H9 (cell line): ENCODE data around the gene SPDYC. TPM values are rescaled to one million over a fixed set of nuclear protein-coding genes. Genes with fewer than 3 reads are reported as not detected.

Experiments used
- DNase-seq: peaks from one replicate; pipeline ENCODE4 v3.0.0-alpha.2; 2017
- H2AFZ ChIP-seq: one replicate; pipeline ENCODE4 v1.6.1; 2013; ENCODE audit warnings: mild to moderate bottlenecking, low read length, control low read depth, moderate library complexity
- H2AK5ac ChIP-seq: 2 replicates; pipeline ENCODE4 v1.6.1; 2013; ENCODE audit warnings: low read length, control low read depth, mixed read lengths; ENCODE audit not compliant: insufficient read length
- H2BK120ac ChIP-seq: one replicate; pipeline ENCODE4 v1.6.1; 2013; ENCODE audit warnings: low read depth, mild to moderate bottlenecking, low read length, control low read depth, inconsistent platforms; ENCODE audit not compliant: poor library complexity, severe bottlenecking
- H2BK12ac ChIP-seq: 2 replicates; pipeline ENCODE4 v1.6.1; 2013; ENCODE audit warnings: low read length, control low read depth, mixed read lengths, low read depth; ENCODE audit not compliant: insufficient read length
- H2BK15ac ChIP-seq: 2 replicates; pipeline ENCODE4 v1.6.1; 2013; ENCODE audit warnings: low read depth, low read length, control low read depth
- H2BK20ac ChIP-seq: one replicate; pipeline ENCODE4 v1.6.1; 2013; ENCODE audit warnings: low read depth, mild to moderate bottlenecking, low read length, control low read depth, inconsistent platforms; ENCODE audit not compliant: poor library complexity, severe bottlenecking
- H2BK5ac ChIP-seq: 2 replicates; pipeline ENCODE4 v1.6.1; 2013; ENCODE audit warnings: low read length, control low read depth, mixed read lengths; ENCODE audit not compliant: insufficient read length
- H3K14ac ChIP-seq: 2 replicates; pipeline ENCODE4 v1.6.1; 2013; ENCODE audit warnings: low read length, control low read depth; ENCODE audit not compliant: insufficient read depth
- H3K18ac ChIP-seq: 2 replicates; pipeline ENCODE4 v1.6.1; 2013; ENCODE audit warnings: low read depth, mild to moderate bottlenecking, mixed read lengths, low read length, control low read depth; ENCODE audit not compliant: insufficient read length
- H3K23ac ChIP-seq: 2 replicates; pipeline ENCODE4 v1.6.1; 2013; ENCODE audit warnings: low read length, control low read depth, mixed read lengths, low read depth; ENCODE audit not compliant: insufficient read length
- H3K23me2 ChIP-seq: 2 replicates; pipeline ENCODE4 v1.6.1; 2013; ENCODE audit warnings: low read depth, mild to moderate bottlenecking, mixed read lengths, low read length, control low read depth; ENCODE audit not compliant: insufficient read length, poor library complexity, severe bottlenecking
- H3K27ac ChIP-seq: 2 replicates; pipeline ENCODE4 v1.5.1; 2013; ENCODE audit warnings: low read length, control low read depth, mixed read lengths, low read depth; ENCODE audit not compliant: insufficient read length
- H3K27me3 ChIP-seq: 2 replicates; pipeline ENCODE4 v1.6.1; 2013; ENCODE audit warnings: low read length, control low read depth, inconsistent platforms; ENCODE audit not compliant: insufficient read depth
- H3K4ac ChIP-seq: 2 replicates; pipeline ENCODE4 v1.6.1; 2013; ENCODE audit warnings: low read depth, mild to moderate bottlenecking, control low read depth, inconsistent platforms, low read length, moderate library complexity
- H3K4me1 ChIP-seq: 2 replicates; pipeline ENCODE4 v1.6.1; 2013; ENCODE audit warnings: low read length, control low read depth, inconsistent platforms; ENCODE audit not compliant: insufficient read depth
- H3K4me2 ChIP-seq: 2 replicates; pipeline ENCODE4 v1.6.1; 2013; ENCODE audit warnings: low read length, control low read depth, mixed read lengths; ENCODE audit not compliant: insufficient read length, insufficient read depth
- H3K56ac ChIP-seq: 2 replicates; pipeline ENCODE4 v1.6.1; 2013; ENCODE audit warnings: low read depth, mild to moderate bottlenecking, mixed read lengths, low read length, control low read depth; ENCODE audit not compliant: insufficient read length
- H3K79me1 ChIP-seq: 2 replicates; pipeline ENCODE4 v1.6.1; 2013; ENCODE audit warnings: low read depth, mild to moderate bottlenecking, moderate library complexity, low read length, control low read depth, inconsistent platforms; ENCODE audit not compliant: insufficient read depth, poor library complexity, severe bottlenecking
- H3K79me2 ChIP-seq: 2 replicates; pipeline ENCODE4 v1.6.1; 2013; ENCODE audit warnings: low read length, control low read depth, inconsistent platforms; ENCODE audit not compliant: insufficient read depth
- H3K9ac ChIP-seq: 2 replicates; pipeline ENCODE4 v1.6.1; 2013; ENCODE audit warnings: low read length, control low read depth, mixed read lengths; ENCODE audit not compliant: insufficient read length; ENCODE audit errors: extremely low read depth
- H3K9me3 ChIP-seq: one replicate; pipeline ENCODE4 v1.6.1; 2013; ENCODE audit warnings: low read depth, low read length, inconsistent platforms; ENCODE audit not compliant: control insufficient read depth
- H3T11ph ChIP-seq: one replicate; pipeline ENCODE4 v1.6.1; 2013; ENCODE audit warnings: mild to moderate bottlenecking, low read length, control low read depth, inconsistent platforms
- H4K20me1 ChIP-seq: one replicate; pipeline ENCODE4 v1.6.1; 2013; ENCODE audit not compliant: control insufficient read depth, insufficient read length, insufficient read depth
- H4K5ac ChIP-seq: 2 replicates; pipeline ENCODE4 v1.6.1; 2013; ENCODE audit warnings: low read depth, mild to moderate bottlenecking, mixed read lengths, low read length, control low read depth; ENCODE audit not compliant: insufficient read length
- H4K8ac ChIP-seq: replicated peaks from 2 replicates; pipeline ENCODE4 v1.6.1; 2013; ENCODE audit warnings: low read length, control low read depth, mixed read lengths, low read depth; ENCODE audit not compliant: insufficient read length
- H4K91ac ChIP-seq: 2 replicates; pipeline ENCODE4 v1.6.1; 2013; ENCODE audit warnings: low read depth, mild to moderate bottlenecking, moderate library complexity, mixed read lengths, low read length, control low read depth; ENCODE audit not compliant: insufficient read length
- H3K27ac Mint-ChIP-seq, 3 experiments: 2 replicates in 2 of 3; 3 replicates in 1 of 3; pipeline ENCODE4 v1.8.0; 2020 to 2021; ENCODE audit warnings: mixed read lengths in 3 of 3, mild to moderate bottlenecking in 1 of 3, moderate library complexity in 1 of 3
- H3K27me3 Mint-ChIP-seq: 2 replicates; pipeline ENCODE4 v1.8.0; 2021; ENCODE audit warnings: low read depth, mild to moderate bottlenecking, moderate library complexity, mixed read lengths
- H3K36me3 Mint-ChIP-seq, 3 experiments: 2 replicates in 2 of 3; 3 replicates in 1 of 3; pipeline ENCODE4 v1.8.0; 2020 to 2021; ENCODE audit warnings: low read depth in 3 of 3, mixed read lengths in 3 of 3; ENCODE audit not compliant: insufficient read depth in 1 of 3
- H3K4me1 Mint-ChIP-seq, 2 experiments: 2 replicates each; pipeline ENCODE4 v1.8.0; 2020; ENCODE audit warnings: mixed read lengths in 2 of 2
- H3K4me3 Mint-ChIP-seq, 2 experiments: 2 replicates in 1 of 2; 3 replicates in 1 of 2; pipeline ENCODE4 v1.8.0; 2020 to 2021; ENCODE audit warnings: mild to moderate bottlenecking in 2 of 2, mixed read lengths in 2 of 2, moderate library complexity in 1 of 2
- H3K9me3 Mint-ChIP-seq, 2 experiments: 2 replicates in 1 of 2; 3 replicates in 1 of 2; pipeline ENCODE4 v1.8.0; 2020; ENCODE audit warnings: mild to moderate bottlenecking in 2 of 2, mixed read lengths in 2 of 2, moderate library complexity in 1 of 2
- CTCF ChIP-seq: fragments of 200-600 bp; sonication (generic); conservative IDR thresholded peaks from 3 replicates; pipeline ENCODE4 v1.8.0; 2021; ENCODE audit warnings: antibody characterized with exemption, mild to moderate bottlenecking
- WGBS: extraction: QIAGEN DNeasy Blood & Tissue Kit; methylation state at CpG from one replicate; pipeline ENCODE4 v1.1.7; 2013; ENCODE audit warnings: missing lambda C conversion rate, low lambda C conversion rate, mixed read lengths; ENCODE audit not compliant: insufficient read length; ENCODE audit errors: extremely low coverage; 5-methylcytosine and 5-hydroxymethylcytosine counted together
- total RNA-seq: library from RNA; stranded (reverse); gene quantifications from 2 replicates; pipeline ENCODE4 v1.2.1, GENCODE V29; 2021

The SPDYC gene
- total RNA-seq, 1 experiment from 2014 or later = 0.61 TPM

GRCh38 chr11:65189191-65189590, 19.2 kb downstream of the SPDYC start:
- Histone ChIP-seq H3K9ac (no peak overlapping the region), H3K23ac (no peak overlapping the region), H3K4ac (no peak overlapping the region), H3K56ac (no peak overlapping the region), H3K4me1 (peaks cover 9% of the 10 kb centered on the region; the same call in 1 of the 2 replicates), H2BK5ac (no peak overlapping the region), H4K91ac (no peak overlapping the region), H3K9me3 (no peaks in the 10 kb centered on the region), H3K79me1 (no peaks in the 10 kb centered on the region), H3K27ac (no peak overlapping the region), H3K79me2 (no peaks in the 10 kb centered on the region), H2BK20ac (no peak overlapping the region), H2AK5ac (no peak overlapping the region), H2AFZ (no peak overlapping the region), H3K27me3 (no peaks in the 10 kb centered on the region), H2BK15ac (no peak overlapping the region), H4K5ac (no peak overlapping the region), H4K20me1 (no peaks in the 10 kb centered on the region), H3K23me2 (no peaks in the 10 kb centered on the region), H4K8ac (no peak overlapping the region), H3K4me2 (no peak overlapping the region), H3K14ac (no peak overlapping the region), H3K18ac (no peak overlapping the region), H2BK12ac (no peak overlapping the region), H2BK120ac (no peak overlapping the region), H3T11ph (no peak overlapping the region)
- WGBS = no CpG with 5 or more reads among the region's 10 CpGs
- H3K27ac Mint-ChIP-seq = peak overlapping the region in 1 of 3 experiments; percentile 17; a peak in 2 of 7 replicates
- H3K27me3 Mint-ChIP-seq = no peaks in the 10 kb centered on the region
- H3K4me3 Mint-ChIP-seq = no peak overlapping the region; a peak in 1 of 5 replicates
- DNase-seq = no peak
- TF ChIP-seq CTCF = no peak
- peaks cover 48 to 76% (median 73%) of the 10 kb centered on the region in 3 experiments for H3K36me3 Mint-ChIP-seq
- H3K4me1 Mint-ChIP-seq = peaks cover 22 to 25% of the 10 kb centered on the region in 2 experiments
- H3K9me3 Mint-ChIP-seq = no peaks in the 10 kb centered on the region
